ENCODE measurements around the gene TRPM3. TPM values are rescaled to one million over a fixed set of nuclear protein-coding genes. Genes with fewer than 3 reads are reported as not detected.

The TRPM3 gene
- total RNA-seq, 2 experiments from 2014 or later = not detected

GRCh38 chr9:70826562-70826961 lies 294.9 kb downstream of the TRPM3 start:
- intact Hi-C loops (cut with DNase I, micrococcal nuclease) = no loop called here
- no peaks in the 10 kb centered on the region for H3K27me3 ChIP-seq (ENCODE audit: control insufficient read depth in 1 of 2, insufficient read depth in 2 of 2, low read length in 2 of 2)
- Mint-ChIP-seq H3K4me3 (no peak overlapping the region), H3K36me3 (ENCODE audit: low read depth) (no peaks in the 10 kb centered on the region), H3K4me1 (ENCODE audit: low read depth) (no peaks in the 10 kb centered on the region), H3K9me3 (no peaks in the 10 kb centered on the region), H3K27ac (no peak overlapping the region), H3K27me3 (no peaks in the 10 kb centered on the region)
- no peaks in the 10 kb centered on the region for H3K4me1 ChIP-seq (ENCODE audit: insufficient read depth, low read length)
- ChIA-PET POLR2A (no interaction called here), CTCF (no interaction called here)
- H3K4me3 ChIP-seq (ENCODE audit: low read length) = no peak overlapping the region
- no peak for TF ChIP-seq CTCF (IDR thresholded peaks at IDR 0.05)
- no peaks in the 10 kb centered on the region for H3K9me3 ChIP-seq (ENCODE audit: control insufficient read depth in 1 of 2, insufficient read depth in 1 of 2, low read length in 2 of 2)
- no peaks in the 10 kb centered on the region for H3K36me3 ChIP-seq (ENCODE audit: insufficient read depth, low read length)
- no peak for ATAC-seq (ENCODE audit: poor library complexity)
- no peak overlapping the region for H3K27ac ChIP-seq (ENCODE audit: low read depth in 1 of 2, low read length in 2 of 2)
- DNase-seq = no peak

GRCh38 chr9:70823284-70823683 lies 298.1 kb downstream of the TRPM3 start:
- Mint-ChIP-seq H3K36me3 (ENCODE audit: low read depth) (no peaks in the 10 kb centered on the region), H3K9me3 (no peaks in the 10 kb centered on the region), H3K4me3 (no peak overlapping the region), H3K27ac (no peak overlapping the region), H3K4me1 (ENCODE audit: low read depth) (no peaks in the 10 kb centered on the region), H3K27me3 (no peaks in the 10 kb centered on the region)
- no peak for DNase-seq
- Histone ChIP-seq H3K36me3 (ENCODE audit: insufficient read depth, low read length) (no peaks in the 10 kb centered on the region), H3K4me3 (ENCODE audit: low read length) (no peak overlapping the region), H3K27me3 (ENCODE audit: control insufficient read depth in 1 of 2, insufficient read depth in 2 of 2, low read length in 2 of 2) (no peaks in the 10 kb centered on the region), H3K9me3 (ENCODE audit: control insufficient read depth in 1 of 2, insufficient read depth in 1 of 2, low read length in 2 of 2) (no peaks in the 10 kb centered on the region), H3K4me1 (ENCODE audit: insufficient read depth, low read length) (no peaks in the 10 kb centered on the region), H3K27ac (ENCODE audit: low read depth in 1 of 2, low read length in 2 of 2) (no peak overlapping the region)
- ChIA-PET POLR2A (no interaction called here), CTCF (no interaction called here)
- intact Hi-C loops (cut with DNase I, micrococcal nuclease) = no loop called here
- no peak for ATAC-seq (ENCODE audit: poor library complexity)
- no peak for TF ChIP-seq CTCF (IDR thresholded peaks at IDR 0.05)

GRCh38 chr9:70817311-70817710 lies 304.1 kb downstream of the TRPM3 start:
- Histone ChIP-seq H3K27ac (ENCODE audit: low read depth in 1 of 2, low read length in 2 of 2) (no peak overlapping the region), H3K36me3 (ENCODE audit: insufficient read depth, low read length) (no peaks in the 10 kb centered on the region), H3K27me3 (ENCODE audit: control insufficient read depth in 1 of 2, insufficient read depth in 2 of 2, low read length in 2 of 2) (no peaks in the 10 kb centered on the region), H3K9me3 (ENCODE audit: control insufficient read depth in 1 of 2, insufficient read depth in 1 of 2, low read length in 2 of 2) (no peaks in the 10 kb centered on the region), H3K4me1 (ENCODE audit: insufficient read depth, low read length) (no peaks in the 10 kb centered on the region), H3K4me3 (ENCODE audit: low read length) (no peak overlapping the region)
- ATAC-seq (ENCODE audit: poor library complexity) (no peak), DNase-seq (no peak)
- ChIA-PET POLR2A (no interaction called here), CTCF (no interaction called here)
- no peak overlapping the region for H3K27ac Mint-ChIP-seq
- intact Hi-C loops (cut with DNase I, micrococcal nuclease) = no loop called here
- H3K36me3 Mint-ChIP-seq (ENCODE audit: low read depth) = no peaks in the 10 kb centered on the region
- no peaks in the 10 kb centered on the region for H3K27me3 Mint-ChIP-seq
- H3K4me1 Mint-ChIP-seq (ENCODE audit: low read depth) = no peaks in the 10 kb centered on the region
- H3K4me3 Mint-ChIP-seq = no peak overlapping the region
- no peaks in the 10 kb centered on the region for H3K9me3 Mint-ChIP-seq
- TF ChIP-seq CTCF (IDR thresholded peaks at IDR 0.05) = no peak

Measured in CD4-positive, alpha-beta T cell (primary cell).